GM19351 (cell line): Measurements from ENCODE around the gene VSTM2B.

Source experiments
- ATAC-seq: cut with Tn5 transposase; IDR thresholded peaks from one replicate; pipeline ENCODE4 v1.9.1; 2021; ENCODE audit warnings: mild to moderate bottlenecking, moderate library complexity; ENCODE audit not compliant: unreplicated experiment

The VSTM2B gene

GRCh38 chr19:29495901-29496441, 29.8 kb upstream of the VSTM2B start:
- no peak for ATAC-seq

GRCh38 chr19:29497241-29497640, 28.6 kb upstream of the VSTM2B start:
- ATAC-seq: no peak

GRCh38 chr19:29497686-29498436, 27.9 kb upstream of the VSTM2B start:
- ATAC-seq: no peak

GRCh38 chr19:29499261-29499920, 26.4 kb upstream of the VSTM2B start:
- ATAC-seq: no peak

DNA sequence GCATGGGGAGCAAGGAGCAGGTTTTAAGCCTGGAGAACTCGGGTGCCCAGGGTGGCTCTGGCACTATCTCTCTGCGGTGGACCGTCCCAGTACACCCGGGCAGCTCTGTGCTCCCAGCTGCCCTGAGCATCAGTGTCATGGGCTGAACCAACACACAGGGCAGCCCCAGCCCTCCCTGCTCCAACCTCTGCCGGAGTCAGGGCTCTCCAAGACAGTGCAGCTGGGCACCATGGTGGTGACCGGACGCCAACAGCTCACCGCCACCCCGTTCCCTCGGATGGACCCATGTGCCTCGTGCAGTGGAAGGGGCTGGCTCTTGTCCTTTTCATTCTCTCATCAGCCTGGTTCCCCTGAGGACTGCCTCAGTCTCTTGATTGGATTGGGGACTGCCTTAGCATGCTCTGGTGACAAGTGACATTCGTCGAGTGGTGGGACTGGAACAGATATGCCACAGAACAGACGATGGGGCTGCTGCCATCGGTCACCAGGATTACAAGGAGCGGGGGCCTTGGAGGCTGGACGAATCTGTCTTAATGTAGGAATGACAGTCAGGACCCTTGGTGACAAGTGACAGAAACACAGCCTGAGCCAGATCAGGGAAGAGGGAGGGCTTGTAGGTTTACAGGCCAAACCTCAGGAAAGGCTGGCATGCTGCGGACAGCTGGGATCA, 25.7 kb upstream of the VSTM2B start:
- no peak for ATAC-seq

DNA sequence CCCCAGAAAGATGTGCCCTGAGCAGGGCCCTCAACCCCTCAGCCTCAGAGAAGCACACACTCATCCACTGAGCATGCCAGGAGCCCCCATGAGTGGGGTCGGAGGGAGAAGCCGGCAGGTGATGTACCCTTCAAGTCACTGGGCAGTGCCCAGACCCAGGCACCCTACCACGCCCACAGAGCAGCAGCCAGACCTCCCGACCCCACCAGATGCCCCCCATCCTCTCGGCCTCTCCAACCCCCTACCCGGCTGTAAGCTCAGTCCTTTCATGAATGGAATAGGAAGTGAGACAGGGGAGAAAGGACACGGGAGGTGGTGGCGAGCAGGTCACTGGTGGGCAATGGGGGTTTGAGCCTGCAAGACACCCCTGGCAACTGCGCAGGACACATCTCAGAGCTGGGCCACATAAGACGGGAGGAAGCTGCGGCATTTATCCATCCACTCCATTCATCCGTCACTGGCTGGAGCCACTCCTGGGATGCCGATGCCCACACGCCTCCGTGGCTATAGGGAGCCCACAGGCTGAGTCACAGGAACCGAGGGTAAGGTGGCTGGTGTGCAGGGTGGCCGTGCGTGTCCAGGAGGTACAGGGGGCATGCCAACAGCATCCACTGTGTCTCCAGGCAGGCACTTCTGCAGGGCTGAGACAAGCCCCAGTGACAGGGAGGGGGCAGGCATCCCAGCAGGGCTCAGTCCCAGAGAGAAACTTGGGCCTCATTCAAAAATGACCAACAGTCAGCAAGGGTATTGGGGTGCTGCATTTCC, 23.8 kb upstream of the VSTM2B start:
- no peak for ATAC-seq

DNA sequence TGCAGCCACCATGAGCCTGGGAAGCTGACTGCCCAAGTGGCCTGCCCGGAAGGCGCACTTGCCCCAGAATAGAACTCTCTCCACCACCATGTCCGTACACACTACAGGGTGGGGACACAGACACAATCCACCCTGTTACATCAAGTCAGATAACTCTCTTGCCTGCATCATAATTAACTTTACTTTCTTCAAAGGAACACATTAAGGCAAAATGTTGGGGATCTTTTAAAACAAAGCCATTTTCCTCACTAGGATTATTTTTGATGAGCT, 23.3 kb upstream of the VSTM2B start:
- ATAC-seq: no peak

- ATAC-seq: no peak
Measured at GRCh38 chr19:29503140-29503758, 22.5 kb upstream of the VSTM2B start.

GRCh38 chr19:29503785-29504184, 22.0 kb upstream of the VSTM2B start:
- ATAC-seq: no peak

DNA sequence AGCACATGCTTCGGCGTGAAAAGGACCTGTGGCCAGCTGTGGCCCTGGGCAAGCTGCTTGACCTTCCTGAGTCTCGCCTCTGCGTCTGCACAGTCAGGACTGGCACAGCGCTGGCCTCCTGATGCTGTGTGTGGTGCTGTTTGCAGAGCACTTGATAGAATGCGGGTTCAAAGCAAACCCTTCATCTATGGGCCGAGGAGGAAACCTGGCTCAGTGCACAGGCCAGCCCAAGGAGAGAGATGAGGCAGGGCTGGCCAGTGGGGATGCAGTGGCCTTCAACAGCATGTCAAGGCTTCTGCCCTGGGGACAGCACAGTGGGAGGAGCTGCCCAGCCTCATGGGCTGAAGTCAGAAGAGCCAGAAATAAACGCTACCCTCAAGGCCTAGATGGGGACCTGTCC, 21.3 kb upstream of the VSTM2B start:
- ATAC-seq: no peak

DNA sequence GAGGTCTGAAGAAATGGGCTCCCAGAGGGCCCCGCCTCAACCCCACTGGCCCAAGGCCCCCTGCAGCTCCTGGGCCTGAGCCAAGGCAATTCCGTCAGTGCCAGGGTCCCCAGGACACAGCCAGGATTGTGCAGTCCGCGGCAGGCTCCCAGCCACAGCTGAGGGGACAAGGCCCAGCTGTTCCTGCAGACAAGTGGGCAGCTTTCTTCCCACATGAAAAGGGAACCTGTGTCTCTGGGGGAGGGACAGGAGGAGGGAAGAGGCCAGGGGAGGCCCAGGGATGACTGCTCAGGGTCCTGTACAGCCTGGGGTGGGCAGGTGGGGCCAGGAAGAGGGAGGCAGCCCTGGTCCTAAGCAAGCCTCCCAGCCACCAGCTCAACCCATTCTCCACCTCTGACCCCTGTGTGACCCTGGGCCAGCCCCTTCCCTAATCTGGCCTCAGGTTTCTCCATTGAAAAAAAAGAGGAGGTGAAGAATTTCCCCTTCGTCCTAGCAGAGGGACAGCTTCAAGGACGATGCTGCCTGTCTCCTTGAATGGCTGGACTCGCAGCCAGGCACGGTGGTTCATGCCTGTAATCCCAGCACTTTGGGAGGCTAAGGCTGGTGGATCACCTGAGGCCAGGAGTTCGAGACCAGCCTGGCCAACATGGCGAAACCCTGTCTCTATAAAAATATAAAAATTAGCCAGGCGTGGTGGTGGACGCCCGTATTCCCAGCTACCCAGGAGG, 20.5 kb upstream of the VSTM2B start:
- no peak for ATAC-seq

DNA sequence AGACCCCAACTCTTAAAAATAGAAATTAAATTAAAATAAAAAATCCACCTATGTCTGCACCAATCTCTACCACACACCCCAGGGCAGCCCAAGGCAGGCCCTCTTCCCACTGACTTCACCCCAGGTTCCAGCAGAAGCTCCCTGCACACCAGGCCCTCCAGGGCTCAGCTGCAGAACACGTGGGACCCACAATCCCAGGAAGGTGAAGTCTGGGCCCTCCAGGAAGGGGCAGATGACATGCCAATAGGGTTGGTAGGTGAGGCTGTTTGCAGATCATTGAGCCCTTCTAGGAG, 19.2 kb upstream of the VSTM2B start:
- no peak for ATAC-seq

DNA sequence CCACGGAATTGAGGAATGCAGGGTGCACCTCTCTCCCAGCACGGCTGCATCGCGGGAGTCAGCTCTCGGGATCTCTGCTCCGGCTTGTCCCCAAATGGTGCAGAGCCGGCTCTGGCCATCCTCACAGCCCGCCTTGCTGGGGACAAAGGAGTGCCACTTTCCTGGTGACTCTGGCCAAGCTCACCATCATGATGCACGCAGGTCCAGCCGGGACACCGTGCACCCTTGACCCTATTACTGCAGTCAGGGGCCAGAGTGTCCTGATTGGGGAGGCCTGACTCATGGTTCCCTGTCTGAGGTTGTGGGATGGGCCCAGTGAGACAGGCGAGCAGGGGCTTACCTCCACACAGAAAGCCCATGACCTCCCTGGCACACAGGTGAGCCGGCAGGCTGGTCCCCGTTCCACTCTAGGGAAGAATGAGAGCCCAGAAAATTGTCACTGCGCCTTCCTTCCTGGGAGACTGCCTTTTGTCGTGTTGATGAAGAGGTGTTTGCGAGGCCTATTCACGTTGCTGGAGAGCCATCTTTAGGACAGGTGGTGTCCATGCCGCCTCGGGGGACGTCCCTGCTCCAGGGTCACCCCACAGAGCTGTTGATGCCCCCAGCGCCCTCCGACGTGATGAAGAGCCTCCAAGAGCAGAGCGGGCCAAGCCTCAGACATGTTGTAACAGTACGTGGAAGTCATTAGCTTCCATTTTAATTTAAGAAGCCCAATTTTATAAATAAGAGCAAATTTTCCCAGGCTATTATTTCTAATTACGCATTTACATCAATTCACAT, 18.5 kb upstream of the VSTM2B start:
- no peak for ATAC-seq

GRCh38 chr19:29508181-29508580, 17.6 kb upstream of the VSTM2B start:
- ATAC-seq: no peak

- ATAC-seq: no peak
Measured at GRCh38 chr19:29509456-29509855, 16.3 kb upstream of the VSTM2B start.

GRCh38 chr19:29510701-29511265, 15.0 kb upstream of the VSTM2B start:
- ATAC-seq: no peak

- ATAC-seq: no peak
Measured at GRCh38 chr19:29511768-29512167, 14.0 kb upstream of the VSTM2B start.

GRCh38 chr19:29512748-29513147, 13.0 kb upstream of the VSTM2B start:
- ATAC-seq: no peak

DNA sequence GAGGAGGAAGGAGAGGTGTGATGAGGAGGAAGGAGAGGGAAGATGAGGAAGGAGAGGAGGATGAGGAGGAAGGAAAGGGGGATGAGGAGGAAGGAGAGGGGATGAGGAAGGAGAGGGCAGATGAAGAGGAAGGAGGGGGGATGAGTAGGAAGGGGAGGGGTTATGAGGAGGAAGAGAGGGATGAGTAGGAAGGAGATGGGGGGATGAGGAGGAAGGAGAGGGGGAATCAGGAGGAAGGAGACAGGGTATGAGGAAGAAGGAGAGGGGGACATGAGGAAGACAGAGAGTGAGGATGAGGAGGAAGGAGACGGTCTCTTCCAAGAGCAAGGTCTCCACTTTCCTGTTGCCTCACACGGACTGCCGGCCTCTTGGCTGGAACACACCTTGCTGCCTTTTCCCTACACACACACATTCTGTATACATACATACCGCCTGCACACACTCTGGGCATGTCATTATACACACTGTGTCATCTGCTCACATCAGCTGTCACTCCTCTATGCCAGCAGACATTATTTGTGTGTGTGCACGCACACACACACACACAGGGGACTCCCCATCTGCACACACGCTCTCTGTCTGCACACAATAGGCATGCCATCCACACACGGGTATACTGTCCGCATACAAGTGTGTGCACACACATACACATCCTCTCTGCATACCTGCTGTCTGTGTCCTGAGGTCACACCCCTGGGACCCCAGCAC, 11.1 kb upstream of the VSTM2B start:
- no peak for ATAC-seq
